DND-41 (cell line): ENCODE measurements around the gene NRXN3.

Experiments
- CTCF ChIP-seq: IDR thresholded peaks from 2 replicates; pipeline ENCODE4 v1.5.1; 2012; ENCODE audit warnings: borderline replicate concordance, low read length, moderate library complexity, mild to moderate bottlenecking; ENCODE audit not compliant: poor library complexity, severe bottlenecking; ENCODE audit errors: extremely low read depth
- EZH2 ChIP-seq: IDR thresholded peaks from 3 replicates; pipeline ENCODE4 v1.6.1; 2012; ENCODE audit warnings: borderline replicate concordance, low read depth, mild to moderate bottlenecking, moderate library complexity, low read length, inconsistent platforms; ENCODE audit not compliant: severe bottlenecking

GRCh38 chr14:79551523-79551922 is 1381.3 kb downstream of the NRXN3 start:
- TF ChIP-seq CTCF (no peak), EZH2 (no peak)
